OCI-M1 (cell line): ENCODE data around the gene AKAP9.
"Not testable (repeated sequence)": the region's sequence is repeated elsewhere in the genome, so short reads cannot be mapped to it uniquely, and the experiment has no call there.

Experiments used
- DNase-seq: peaks from one replicate; lab custom pipeline; 2025; lab: John Stamatoyannopoulos, UW

AKAP9 gene

DNA sequence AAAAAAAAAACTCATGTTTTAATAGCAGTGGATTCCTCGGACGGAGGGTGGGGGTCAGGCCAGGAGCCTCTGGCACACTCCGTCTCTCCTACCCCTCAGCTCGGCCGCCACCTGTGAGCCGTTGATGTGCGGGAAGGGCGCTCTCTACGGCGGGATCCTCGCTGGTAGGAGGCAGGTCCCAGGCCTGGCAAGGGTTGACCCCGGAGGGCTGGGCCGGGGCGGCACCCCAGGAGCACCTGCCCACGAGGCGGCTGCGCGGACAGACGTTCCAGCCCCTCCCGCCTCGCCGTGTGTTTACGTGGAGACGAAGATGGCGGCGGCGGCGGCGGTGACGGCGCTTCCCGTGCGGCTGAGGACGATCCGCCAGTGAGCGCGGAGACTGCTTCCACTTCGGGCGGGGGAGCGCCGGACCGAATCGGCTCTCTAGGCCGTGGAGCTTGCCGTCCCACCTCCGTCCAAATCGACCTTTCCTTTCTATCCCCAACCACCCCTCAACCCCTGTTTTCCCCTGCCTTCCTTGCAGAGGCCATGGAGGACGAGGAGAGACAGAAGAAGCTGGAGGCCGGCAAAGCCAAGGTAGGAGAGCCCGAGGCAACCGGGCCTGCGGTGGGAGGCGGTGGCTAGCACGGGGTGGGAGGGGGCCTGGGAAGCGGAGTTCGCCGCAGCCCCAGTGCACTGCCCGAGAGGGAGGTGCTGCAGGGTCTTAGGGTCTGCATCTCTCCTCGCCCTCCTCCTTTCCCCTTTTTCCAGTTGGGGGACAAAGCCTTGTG is at the start of gene AKAP9:
Gene AKAP9 (plus strand): TSS at position 291 of the 770 bp plus-strand sequence. CDS start 238 bp downstream, at position 529.
- DNase-seq = peak; percentile 100

DNA sequence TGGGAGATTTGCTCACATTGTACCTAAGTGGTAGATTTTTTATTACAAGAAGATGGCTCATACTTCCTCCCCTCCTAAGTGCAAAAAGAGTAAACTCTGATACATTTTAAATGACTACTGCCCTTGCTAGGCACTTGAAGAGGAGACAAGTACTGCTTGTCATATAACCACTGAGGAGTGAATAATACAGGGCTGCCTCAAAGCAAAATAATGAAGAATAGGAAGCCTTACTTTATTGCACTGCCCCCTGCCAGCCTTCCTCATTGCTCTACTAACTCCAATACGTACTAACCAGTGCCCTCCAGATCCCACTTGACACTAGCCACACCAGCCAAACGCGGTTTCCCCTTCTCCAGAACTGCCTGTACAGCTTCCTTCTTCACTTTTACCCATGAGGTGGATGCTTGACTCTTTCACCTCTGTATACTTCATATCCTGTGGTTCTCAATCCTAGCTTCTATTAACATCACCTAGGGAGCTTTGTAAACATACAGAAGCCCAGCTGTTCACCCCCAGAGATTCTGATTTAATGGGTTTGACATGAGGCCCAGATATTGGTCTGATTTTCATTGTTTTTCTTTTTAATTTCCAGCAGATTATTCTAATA is 48.5 kb upstream of the AKAP9 start:
- DNase-seq = no peak

DNA sequence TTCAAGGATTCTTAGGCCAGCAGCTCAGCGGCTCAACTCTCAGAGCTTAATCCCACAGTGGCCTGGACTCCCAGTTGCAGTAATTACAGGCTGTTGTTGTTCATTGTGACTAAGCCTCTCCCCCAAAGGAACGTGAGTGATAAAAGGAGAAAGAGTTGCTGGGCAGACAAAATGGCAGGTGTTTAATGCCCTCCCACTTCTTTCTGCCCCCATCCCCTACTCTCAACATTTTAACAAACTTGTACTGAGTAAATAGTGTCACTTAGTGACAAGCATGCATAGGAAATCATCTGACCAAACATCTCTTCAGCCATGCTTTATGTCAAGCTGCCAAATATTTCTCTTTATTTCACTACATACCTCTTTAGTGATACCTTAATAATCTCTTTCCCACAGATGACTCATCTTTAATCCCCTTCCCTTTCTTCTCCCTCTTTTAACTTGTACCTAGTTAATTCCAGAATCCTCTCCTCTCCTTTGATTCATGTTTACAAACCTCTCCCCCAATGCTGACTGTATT is 47.8 kb upstream of the AKAP9 start:
- no peak for DNase-seq

DNA sequence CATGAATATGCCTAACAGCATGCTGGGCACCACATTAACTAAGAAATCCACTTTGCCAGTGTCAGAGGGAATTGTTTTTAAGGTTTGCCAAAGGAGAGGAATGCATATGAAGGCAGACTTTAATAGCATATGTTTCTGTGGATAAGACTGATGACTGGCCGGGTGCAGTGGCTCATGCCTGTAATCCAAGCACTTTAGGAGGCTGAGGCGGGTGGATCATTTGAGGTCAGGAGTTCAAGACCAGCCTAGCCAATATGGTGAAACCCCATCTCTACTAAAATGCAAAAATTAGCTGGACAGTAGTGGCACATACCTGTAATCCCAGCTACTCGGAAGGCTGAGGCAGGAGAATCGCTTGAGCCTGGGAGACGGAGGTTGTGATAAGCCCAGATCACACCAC is 47.0 kb upstream of the AKAP9 start:
- DNase-seq = not testable (repeated sequence)

DNA sequence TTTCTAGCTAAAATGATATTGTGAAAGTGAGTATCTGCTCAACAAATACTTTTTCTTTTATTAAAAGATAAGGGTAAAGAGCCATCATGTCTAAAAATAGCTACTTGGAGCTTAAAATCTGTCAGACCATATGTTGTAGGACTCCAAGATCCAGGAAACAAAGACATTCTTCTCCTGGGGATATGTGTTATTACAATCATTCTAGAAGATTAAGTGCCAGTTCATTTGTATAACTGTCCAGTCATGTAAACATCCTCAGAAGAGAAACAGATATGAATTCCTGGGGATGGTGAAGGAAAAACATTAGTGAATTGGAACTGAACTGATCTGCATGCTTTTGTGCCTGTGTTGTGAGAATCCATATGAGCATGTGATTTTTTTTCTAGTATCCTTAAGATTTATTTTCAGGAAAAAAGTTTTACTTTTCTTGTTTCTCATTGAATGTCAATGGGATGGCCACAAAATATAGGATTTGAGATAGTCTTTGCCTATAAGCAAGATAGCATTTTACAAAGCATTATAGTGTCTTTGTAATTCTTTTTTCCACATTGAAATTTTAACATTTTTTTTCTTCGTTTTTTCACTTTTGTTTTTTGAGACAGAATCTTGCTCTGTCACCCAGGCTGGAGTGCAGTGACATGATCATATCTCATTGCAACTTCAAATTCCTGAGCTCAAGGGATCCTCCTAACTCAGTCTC is 45.7 kb upstream of the AKAP9 start:
- DNase-seq = peak; percentile 95

DNA sequence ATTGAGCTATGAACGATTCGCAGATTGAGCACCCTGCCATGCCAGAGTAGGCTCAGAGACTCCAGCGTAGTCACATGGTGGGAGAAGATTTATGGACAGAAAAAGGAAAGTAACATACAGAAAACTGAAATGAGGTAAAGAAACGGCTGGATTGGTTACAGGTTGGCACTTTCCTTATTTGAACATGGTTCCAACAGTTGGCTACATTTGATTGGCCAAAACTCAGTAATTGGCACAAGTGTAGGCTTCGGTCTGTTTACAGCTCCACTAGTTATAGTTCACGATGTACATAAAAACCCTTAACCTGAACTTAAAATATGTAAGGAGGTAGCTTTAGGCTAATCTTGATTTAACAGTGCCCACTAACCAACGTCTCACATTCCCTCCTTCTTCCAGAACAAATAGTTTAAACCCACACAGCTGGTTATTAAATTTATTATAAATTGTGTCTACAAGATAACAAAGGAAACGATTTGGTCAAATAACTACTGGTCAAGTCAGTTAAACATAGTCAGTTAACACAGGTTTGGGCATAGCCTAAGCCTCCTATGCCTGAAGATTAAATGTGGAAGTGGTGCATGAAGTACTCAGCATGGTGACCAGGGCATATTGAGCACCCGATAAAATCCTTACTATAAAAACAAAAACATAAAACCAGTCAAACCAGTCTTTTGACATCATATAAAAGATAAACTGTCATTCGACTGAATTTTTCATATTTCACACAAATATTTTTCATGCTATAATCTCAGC is 42.2 kb upstream of the AKAP9 start:
- DNase-seq = no peak

DNA sequence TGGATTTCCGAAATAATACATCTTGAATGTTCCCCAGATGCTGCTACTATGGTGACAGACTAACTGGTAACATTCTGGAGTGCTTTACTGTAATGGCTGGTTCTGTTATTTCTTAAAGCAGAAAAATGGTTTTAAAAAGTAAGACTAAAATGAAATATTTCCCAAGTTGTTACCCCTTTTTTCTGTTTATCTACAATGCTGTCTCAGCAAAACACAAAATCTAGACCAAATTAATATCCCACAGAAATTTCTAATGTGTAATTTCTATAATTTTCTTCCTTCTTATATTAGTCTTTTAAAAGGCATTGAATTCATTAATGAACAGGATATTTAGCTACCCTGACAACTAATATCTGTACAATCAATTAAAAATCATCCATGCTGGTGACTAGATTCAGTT is 41.1 kb upstream of the AKAP9 start:
- no peak for DNase-seq

DNA sequence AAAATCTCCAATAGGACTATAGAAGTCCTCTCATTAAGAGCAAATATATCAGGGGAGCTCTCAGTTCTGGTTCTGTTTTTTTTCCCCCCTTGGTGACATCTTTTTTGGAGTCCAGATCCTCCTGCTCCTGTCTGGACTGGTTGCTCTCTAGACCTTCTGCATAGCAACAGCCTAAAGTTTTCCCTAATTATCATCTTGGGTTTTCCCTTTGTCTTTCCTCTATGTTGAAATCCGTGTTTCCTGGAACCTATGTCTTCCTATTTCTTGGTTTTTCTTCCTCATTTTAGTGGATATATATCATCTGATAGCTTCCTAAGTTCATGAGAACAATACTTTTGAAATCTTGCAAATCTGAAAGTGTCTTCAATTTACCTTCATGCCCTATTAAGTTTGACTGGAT is 30.5 kb upstream of the AKAP9 start:
- no peak for DNase-seq

DNA sequence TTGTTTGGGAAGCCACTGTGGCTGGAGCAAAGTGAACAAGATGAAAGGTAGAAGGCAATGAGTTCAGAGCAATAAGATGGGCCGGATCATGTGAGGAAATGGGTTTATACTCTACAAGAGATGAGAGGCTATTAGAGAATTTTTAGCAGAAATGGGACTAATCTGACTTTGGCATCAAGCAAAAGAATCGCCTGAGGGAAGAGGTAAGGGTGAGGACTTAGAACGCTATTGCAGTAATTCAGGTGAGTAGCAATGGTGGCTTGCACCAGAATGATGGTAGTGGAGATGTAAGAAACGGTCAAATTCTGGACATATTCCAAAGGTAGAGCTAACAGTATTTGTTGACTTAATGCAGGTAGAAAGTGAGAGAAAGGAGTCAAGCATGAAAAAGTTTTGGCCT is 29.5 kb upstream of the AKAP9 start:
- DNase-seq = no peak

DNA sequence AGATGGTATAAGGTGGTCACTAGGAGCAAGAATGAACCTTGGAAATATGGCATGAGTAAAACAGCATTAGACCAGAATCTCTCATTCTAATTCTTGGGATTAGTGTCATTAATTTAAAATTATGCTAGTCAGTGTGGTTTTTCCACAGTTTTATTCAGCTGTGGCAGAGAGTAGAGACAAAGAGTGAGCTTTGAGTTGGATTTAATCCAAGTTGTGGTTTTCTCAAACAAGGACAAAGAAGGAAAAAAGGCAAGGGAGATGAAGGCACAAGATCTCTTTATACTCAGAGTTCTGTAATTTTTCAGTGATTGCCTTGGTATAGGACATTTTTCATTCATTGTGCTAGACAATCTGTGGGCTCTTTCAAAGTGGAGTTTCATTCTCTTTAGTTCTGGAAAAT is 28.2 kb upstream of the AKAP9 start:
- peak; percentile 97 for DNase-seq

DNA sequence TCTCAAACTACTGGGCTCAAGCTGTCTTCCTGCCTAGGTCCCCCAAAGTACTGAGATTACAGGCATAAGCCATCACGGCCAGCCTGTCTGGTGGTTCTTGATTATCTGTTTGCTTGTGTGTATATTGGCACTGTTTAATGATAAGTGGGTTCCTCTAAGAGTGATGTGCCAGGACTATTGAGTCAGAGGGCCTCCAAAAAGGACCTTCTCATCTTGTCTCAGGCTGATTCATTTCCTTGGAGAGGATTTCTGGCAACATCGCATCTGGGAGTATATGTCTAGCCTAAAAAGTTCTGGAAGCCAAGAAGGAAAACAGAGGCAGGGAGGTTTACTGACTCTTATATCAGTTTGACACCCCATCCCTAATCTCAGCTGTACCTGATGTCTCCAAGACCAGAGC is 27.1 kb upstream of the AKAP9 start:
- DNase-seq = no peak

DNA sequence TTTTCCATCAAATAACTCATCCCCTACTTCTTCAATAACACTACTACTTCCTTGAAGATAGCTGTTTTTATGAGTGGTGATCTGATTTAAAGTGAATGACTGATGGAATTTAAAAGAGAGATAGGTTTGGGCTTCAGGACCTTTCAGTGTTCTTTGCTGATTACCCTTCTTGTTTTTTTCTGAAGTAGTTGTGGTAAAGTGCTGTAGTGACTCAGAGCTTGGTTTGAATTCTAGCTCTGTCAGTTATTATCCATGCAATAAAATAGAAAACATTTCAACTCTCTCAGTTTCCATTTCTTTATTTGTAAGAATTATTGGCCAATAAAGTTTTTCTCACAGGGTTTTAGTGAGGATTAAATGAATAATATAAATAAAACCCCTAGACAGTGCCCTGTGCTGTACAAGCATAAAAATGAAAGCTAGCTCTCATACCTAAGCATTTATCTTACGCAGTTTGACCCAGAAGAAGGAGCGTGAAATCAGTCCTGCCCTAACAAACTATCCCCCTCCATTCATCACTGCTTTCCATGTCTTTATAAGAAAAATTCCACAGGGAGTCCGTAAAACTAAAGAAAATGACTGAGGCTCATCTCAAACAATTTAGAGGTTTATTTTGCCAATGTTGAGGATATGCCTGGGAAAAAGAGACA is 25.1 kb upstream of the AKAP9 start:
- peak; percentile 88 for DNase-seq

DNA sequence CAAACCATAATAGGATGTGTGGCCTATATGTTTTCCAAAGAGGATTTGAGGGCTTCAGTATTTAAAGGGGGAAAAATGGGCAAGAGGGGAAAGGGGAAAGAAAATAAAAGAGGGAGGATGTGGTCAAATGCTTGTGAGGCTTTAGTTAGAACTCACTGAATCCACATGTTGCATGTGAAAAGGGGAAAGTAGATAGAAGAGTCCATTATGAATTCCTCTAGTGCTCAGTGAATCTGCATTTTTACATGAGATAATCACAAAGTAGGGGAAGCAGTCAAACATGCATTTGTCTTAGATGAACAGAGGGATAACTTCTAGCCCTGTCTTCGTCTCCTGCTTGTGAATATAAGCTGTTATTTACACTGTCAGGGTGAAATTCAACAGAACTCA is 24.6 kb upstream of the AKAP9 start:
- peak; percentile 86 for DNase-seq

DNA sequence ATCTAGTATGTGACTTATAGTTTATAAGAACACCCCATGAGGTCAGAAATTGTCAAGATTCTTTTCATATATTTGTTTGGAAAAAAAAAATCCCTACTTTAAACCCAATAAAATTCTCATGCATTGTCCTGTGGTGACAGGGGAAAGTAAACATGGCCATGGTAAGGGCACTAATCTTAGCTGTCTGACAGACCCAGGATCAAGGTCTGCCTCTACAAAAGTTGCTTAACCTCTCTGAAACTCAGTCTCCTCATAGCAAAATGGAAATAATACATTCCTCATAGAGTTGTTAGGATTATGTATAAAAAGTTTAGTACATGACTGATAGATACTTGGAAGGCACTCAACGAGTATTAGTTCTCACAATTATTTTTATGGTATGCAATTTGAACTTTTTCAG is 22.3 kb upstream of the AKAP9 start:
- DNase-seq = no peak

DNA sequence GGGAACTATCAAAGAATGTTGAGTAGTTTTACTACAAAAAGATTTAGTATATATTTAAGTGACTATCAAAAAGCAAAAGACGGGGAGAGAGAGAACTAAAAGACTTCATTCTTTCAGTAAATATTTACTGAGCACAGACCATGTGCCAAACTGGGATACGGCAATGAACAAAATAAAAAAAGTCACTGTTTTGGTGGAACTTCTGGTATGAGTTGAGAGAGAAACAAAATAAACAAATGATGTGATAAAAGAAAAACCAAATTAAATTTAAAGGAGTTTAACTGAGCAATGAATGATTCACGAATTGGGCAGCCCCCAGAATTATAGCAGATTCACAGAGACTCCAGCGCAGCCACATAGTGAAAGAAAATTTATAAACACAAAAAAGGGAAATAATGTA is 17.8 kb upstream of the AKAP9 start:
- DNase-seq = no peak

DNA sequence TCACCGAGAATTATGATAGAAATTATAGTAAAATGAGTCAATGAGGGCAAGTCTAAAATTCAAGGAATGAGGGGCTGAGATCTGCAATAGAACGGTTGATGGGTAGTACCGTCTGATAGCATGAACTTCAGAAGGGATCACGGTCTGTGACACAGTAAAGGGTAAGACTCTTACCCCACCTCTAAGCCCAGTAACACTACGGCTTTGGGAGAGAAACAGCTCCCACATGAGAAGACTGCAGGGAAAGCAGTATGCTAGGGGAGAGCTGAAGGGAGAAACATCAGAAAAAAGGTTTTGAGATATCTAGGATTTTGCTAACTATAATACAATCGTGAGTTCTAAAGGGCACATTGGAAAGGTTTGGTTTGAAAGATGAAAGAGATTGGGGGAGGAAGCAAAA is 12.8 kb upstream of the AKAP9 start:
- no peak for DNase-seq

DNA sequence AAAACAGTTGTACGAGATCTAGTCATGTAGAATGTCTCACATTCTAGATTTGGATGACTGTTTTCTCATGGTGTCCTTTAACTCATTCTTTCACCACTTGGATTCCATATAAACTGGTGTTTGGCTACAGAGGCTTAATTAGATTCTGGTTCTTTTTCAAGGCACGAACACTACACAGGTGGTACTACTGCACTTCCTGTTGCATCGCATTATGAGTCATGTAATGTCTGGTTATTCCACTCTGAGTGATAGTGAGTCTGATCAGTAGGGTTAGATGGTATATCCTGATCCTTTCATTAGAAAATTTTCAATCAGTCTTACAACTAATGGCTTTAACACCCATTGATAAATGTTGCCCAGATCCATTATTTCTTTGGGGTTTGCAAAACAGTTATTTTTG is 11.2 kb upstream of the AKAP9 start:
- DNase-seq = no peak

DNA sequence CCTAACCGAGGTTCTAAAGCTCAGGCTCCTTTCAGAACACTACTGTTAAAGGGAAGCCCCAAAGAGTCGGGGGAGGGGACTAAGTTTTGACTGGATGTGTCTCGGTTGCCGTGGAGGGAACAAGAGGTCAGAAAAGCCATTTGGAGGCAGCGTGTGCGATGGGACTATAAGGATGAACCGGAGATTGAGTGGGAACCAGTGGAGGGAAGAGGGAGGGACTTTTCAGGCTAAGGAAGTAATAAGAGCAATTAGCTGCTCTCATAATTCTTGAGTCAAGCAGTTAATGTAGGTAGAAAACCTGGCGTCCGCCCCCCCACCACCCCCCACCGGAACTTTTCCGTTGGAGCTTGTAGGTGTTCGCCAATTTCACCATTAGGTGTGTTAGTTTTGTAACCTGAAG is 491 bp upstream of the AKAP9 start:
- DNase-seq = peak; percentile 100

DNA sequence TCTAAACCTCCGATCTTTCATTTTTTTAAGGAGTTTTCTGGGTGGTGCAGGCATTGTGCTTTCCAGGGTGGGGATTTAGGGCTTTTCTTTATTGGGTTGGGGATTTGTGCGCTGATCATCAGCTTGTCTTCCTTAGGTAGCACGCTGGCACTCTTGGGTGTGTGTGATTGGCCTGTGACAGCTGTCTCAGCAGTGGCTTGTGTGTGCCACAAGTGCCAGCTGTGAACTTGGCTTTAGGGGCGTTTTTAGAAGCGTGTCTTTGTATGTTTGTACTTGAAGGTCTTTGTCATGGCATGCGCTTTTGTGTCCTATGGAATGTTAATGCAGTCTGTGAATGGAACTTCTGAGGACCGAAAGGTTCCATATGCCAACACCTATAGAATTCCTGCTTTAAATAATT is 788 bp downstream of the AKAP9 start:
- DNase-seq = peak; percentile 99

DNA sequence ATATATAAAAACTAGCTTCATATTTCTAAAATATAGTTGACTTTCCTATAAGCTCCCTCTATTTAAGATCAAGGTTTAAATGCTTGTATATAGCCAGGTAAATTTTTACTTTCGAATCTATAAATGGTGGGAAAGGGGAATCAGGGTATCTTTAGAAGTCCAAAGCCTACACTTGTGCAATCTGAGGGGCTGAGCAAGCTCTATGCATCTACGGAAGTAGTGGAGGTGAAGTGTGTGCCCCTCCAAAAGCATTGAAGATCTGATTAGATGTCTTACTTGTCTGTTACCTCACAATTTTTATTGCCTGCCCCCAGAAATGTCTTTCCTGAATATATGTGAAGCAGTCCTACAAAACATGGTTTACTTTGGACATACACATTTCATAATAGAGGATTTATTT is 1.6 kb downstream of the AKAP9 start:
- peak; percentile 94 for DNase-seq

DNA sequence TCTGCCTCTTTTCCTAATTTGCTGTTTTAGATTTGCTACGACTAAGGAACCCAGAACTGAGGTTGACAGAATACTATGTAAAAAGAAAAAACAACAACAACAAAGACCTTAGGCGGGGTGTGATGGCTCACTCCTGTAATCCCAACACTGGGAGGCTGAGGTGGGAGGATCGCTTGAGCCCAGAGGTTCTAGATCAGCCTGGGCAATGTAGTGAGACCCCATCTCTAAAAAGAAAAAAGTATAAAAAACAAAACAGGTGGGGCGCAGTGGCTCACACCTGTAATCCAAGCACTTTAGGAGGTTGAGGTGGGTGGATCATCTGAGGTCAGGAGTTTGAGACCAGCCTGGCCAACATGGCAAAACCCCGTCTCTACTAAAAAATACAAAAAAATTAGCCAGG is 4.3 kb downstream of the AKAP9 start:
- DNase-seq = not testable (repeated sequence)

DNA sequence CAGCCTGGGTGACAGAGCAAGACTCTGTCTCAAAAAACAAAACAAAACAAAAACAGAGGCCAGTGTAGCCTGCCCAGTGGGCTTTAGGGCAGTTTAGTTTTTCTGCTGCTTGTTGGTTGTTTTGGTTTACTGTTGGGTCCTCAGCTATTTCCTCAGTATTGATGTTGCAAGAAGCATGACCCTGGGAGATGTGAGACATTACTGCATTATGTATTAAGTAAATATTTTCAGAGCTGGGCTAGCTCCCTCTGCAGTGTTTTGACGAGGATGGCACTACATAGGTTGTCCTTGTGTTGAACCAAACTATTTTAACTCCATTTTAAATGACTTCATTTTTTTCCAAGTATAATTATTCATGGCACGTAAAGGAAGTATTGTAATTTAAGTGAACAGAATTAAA is 4.8 kb downstream of the AKAP9 start:
- DNase-seq = peak; percentile 94
